OCI-LY3 (cell line): ENCODE measurements around the gene IL17RD.

Experiments used
- EZH2phosphoT487 ChIP-seq: fragments of 200-600 bp; shearing (Covaris generic); IDR thresholded peaks from 2 replicates; pipeline ENCODE4 v1.6.1; 2018; ENCODE audit warnings: antibody characterized with exemption, mixed run types, low read depth
- TF ChIP-seq, protein P1 (sequence below): fragments of 200-600, 300-600 bp; sonication (generic); IDR thresholded peaks from 2 replicates; pipeline ENCODE4 v1.5.1; 2014; ENCODE audit warnings: antibody characterized with exemption, low read length, low read depth

DNA sequence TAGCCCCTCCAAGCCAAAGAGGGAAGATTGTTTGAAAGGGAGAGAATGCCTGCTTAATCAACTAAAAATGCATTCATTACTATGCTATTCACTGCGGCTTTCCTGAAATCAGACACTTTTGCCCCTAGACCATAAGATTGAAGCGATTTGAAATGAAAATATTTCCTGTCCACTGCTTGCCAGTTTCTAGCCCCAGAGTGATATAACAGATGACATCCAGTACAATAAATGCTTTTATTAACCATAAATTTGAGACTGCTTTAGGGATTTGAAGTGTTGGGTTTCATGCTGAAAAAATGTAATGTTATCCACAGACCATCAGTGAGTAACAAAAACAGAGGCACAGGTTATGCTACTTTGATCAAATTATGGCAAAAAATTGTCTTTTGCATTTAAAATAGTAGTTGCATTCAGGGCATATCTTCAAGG, 14.1 kb downstream of the IL17RD start:
- TF ChIP-seq, protein P1, sequence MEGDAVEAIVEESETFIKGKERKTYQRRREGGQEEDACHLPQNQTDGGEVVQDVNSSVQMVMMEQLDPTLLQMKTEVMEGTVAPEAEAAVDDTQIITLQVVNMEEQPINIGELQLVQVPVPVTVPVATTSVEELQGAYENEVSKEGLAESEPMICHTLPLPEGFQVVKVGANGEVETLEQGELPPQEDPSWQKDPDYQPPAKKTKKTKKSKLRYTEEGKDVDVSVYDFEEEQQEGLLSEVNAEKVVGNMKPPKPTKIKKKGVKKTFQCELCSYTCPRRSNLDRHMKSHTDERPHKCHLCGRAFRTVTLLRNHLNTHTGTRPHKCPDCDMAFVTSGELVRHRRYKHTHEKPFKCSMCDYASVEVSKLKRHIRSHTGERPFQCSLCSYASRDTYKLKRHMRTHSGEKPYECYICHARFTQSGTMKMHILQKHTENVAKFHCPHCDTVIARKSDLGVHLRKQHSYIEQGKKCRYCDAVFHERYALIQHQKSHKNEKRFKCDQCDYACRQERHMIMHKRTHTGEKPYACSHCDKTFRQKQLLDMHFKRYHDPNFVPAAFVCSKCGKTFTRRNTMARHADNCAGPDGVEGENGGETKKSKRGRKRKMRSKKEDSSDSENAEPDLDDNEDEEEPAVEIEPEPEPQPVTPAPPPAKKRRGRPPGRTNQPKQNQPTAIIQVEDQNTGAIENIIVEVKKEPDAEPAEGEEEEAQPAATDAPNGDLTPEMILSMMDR, result no peak
- no peak for TF ChIP-seq EZH2phosphoT487
